Liver (tissue), 9 donors: ENCODE measurements around the gene FMN2. TPM values are rescaled to one million over a fixed set of nuclear protein-coding genes. Genes with fewer than 3 reads are reported as not detected.

Source experiments
- DNase-seq: peaks from one replicate; pipeline ENCODE4 v3.0.0-alpha.2; 2017; ENCODE audit warnings: low spot score
- H3K27ac ChIP-seq, 2 donors: one replicate each; pipeline ENCODE4 v1.7.0; 2013; ENCODE audit warnings: inconsistent platforms in 2 of 2, low read length in 2 of 2, control low read depth in 1 of 2, low read depth in 1 of 2, mild to moderate bottlenecking in 1 of 2
- H3K27me3 ChIP-seq, 4 donors: one replicate each; pipeline versions ENCODE4 v1.6.1 to v1.7.0; 2013; ENCODE audit warnings: low read length in 3 of 4, inconsistent platforms in 1 of 4, mild to moderate bottlenecking in 1 of 4, moderate library complexity in 1 of 4; ENCODE audit not compliant: control insufficient read depth in 4 of 4, insufficient read depth in 4 of 4
- H3K36me3 ChIP-seq, 4 donors: one replicate each; pipeline versions ENCODE4 v1.6.1 to v1.7.0; 2013; ENCODE audit warnings: low read length in 3 of 4, mild to moderate bottlenecking in 3 of 4, low read depth in 1 of 4, moderate library complexity in 1 of 4; ENCODE audit not compliant: control insufficient read depth in 4 of 4, insufficient read depth in 3 of 4
- H3K4me1 ChIP-seq, 4 donors: one replicate each; pipeline versions ENCODE4 v1.6.1 to v1.7.0; 2013; ENCODE audit warnings: low read length in 3 of 4, mild to moderate bottlenecking in 3 of 4, moderate library complexity in 1 of 4; ENCODE audit not compliant: control insufficient read depth in 4 of 4, insufficient read depth in 4 of 4
- H3K4me3 ChIP-seq, 3 donors: one replicate each; pipeline versions ENCODE4 v1.6.1 to v1.7.0; 2013; ENCODE audit warnings: low read length in 3 of 3, control low read depth in 1 of 3, low read depth in 1 of 3, mild to moderate bottlenecking in 1 of 3
- H3K9ac ChIP-seq, 2 donors: one replicate each; pipeline ENCODE4 v1.7.0; 2013; ENCODE audit warnings: low read length in 2 of 2, mild to moderate bottlenecking in 2 of 2, moderate library complexity in 2 of 2, control low read depth in 1 of 2, low read depth in 1 of 2
- H3K9me3 ChIP-seq, 4 donors: one replicate each; pipeline versions ENCODE4 v1.6.1 to v1.7.0; 2013; ENCODE audit warnings: low read length in 3 of 4; ENCODE audit not compliant: control insufficient read depth in 4 of 4
- EGR1 ChIP-seq, 2 donors: IDR thresholded peaks; 2 replicates each; pipeline ENCODE4 v1.6.1; 2016 to 2018; ENCODE audit warnings: antibody characterized with exemption in 2 of 2, low read depth in 2 of 2
- FOXA1 ChIP-seq: IDR thresholded peaks from 2 replicates; pipeline ENCODE4 v1.6.1; 2016; ENCODE audit warnings: antibody characterized with exemption
- FOXA2 ChIP-seq: IDR thresholded peaks from 2 replicates; pipeline ENCODE4 v1.6.1; 2016; ENCODE audit warnings: antibody characterized with exemption
- GABPA ChIP-seq, 2 donors: IDR thresholded peaks in 1 of 2; conservative IDR thresholded peaks in 1 of 2; 2 replicates each; pipeline ENCODE4 v1.6.1; 2016; ENCODE audit warnings: antibody characterized with exemption in 2 of 2, mild to moderate bottlenecking in 1 of 2, moderate library complexity in 1 of 2
- HNF4A ChIP-seq, 2 donors: conservative IDR thresholded peaks; 2 replicates each; pipeline ENCODE4 v1.6.1; 2016; ENCODE audit warnings: antibody characterized with exemption in 2 of 2, mild to moderate bottlenecking in 2 of 2
- HNF4G ChIP-seq: IDR thresholded peaks from 2 replicates; pipeline ENCODE4 v1.6.1; 2016; ENCODE audit warnings: antibody characterized with exemption
- NR2F2 ChIP-seq: IDR thresholded peaks from 2 replicates; pipeline ENCODE4 v1.6.1; 2016; ENCODE audit warnings: antibody characterized with exemption
- RAD21 ChIP-seq, 2 donors: IDR thresholded peaks; 2 replicates each; pipeline ENCODE4 v1.6.1; 2016; ENCODE audit warnings: antibody characterized with exemption in 2 of 2, mild to moderate bottlenecking in 2 of 2
- REST ChIP-seq: IDR thresholded peaks from 2 replicates; pipeline ENCODE4 v1.6.1; 2016; ENCODE audit warnings: antibody characterized with exemption, mild to moderate bottlenecking
- RXRA ChIP-seq, 2 donors: IDR thresholded peaks; 2 replicates each; pipeline ENCODE4 v1.6.1; 2017 to 2018; ENCODE audit warnings: antibody characterized with exemption in 2 of 2, mild to moderate bottlenecking in 1 of 2
- SP1 ChIP-seq: IDR thresholded peaks from 2 replicates; pipeline ENCODE4 v1.6.1; 2018; ENCODE audit warnings: antibody characterized with exemption, mild to moderate bottlenecking
- TAF1 ChIP-seq: conservative IDR thresholded peaks from 2 replicates; pipeline ENCODE4 v1.6.1; 2016; ENCODE audit warnings: antibody characterized with exemption, mild to moderate bottlenecking
- YY1 ChIP-seq: IDR thresholded peaks from 2 replicates; pipeline ENCODE4 v1.6.1; 2016; ENCODE audit warnings: antibody characterized with exemption, mild to moderate bottlenecking
- WGBS: extraction: QIAGEN DNeasy Blood & Tissue Kit; methylation state at CpG from one replicate; pipeline ENCODE4 v1.1.7; 2013; 5-methylcytosine and 5-hydroxymethylcytosine counted together
- polyA plus RNA-seq, 2 donors: library from polyadenylated mRNA; stranded (reverse) in 1 of 2; unstranded in 1 of 2; fragments of 200-250 nt in 1 of 2; fragments of >200 nt in 1 of 2; fragmentation: Nextera tagmentation in 1 of 2; extraction: Ambion mirVana in 1 of 2; gene quantifications; one replicate each; pipeline versions ENCODE4 v1.2.1 to v1.2.3, GENCODE V29; 2013 to 2015
- total RNA-seq, 2 donors: library from RNA; depleted of rRNA; stranded (reverse); fragments of >200 nt; gene quantifications; one replicate each; pipeline ENCODE4 v1.2.3, GENCODE V29; 2014
- TF ChIP-seq, protein P1 (sequence below): IDR thresholded peaks from 2 replicates; pipeline ENCODE4 v1.6.1; 2016; ENCODE audit warnings: antibody characterized with exemption
- TF ChIP-seq, protein P2 (sequence below): fragments of 150-350 bp; IDR thresholded peaks from 2 replicates; pipeline ENCODE4 v1.5.1; 2017; ENCODE audit warnings: improper control_type of control experiment, low read depth, low read length; ENCODE audit not compliant: missing input control
- donor health status: healthy.
- donor health status: healthy.
- donor health status: healthy.
- donor health status: healthy.
- donor health status: healthy.

FMN2 gene
- total and polyA plus RNA-seq, 4 donors = 0.17 TPM; not detected in 3

DNA sequence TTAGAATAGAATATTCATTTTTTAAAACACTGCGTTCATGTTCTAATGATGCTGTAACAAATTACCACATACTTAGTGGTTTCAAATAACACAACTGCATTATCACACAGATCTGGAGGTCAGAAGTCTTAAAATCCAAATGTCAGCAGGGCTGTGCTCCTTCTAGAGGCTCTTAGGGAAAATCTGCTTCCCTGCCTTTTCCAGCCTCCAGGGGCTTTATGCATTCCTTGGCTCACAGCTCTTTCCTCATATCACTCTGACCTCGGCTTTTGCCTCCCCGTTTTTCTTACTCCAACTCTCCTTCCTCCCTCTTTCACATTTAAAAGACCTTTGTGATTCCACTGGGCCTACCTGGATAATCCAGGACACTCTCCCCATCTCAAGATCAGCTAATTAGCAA, 18.6 kb upstream of the FMN2 start:
- H3K9me3 ChIP-seq = no peaks in the 10 kb centered on the region
- TF ChIP-seq FOXA2 (no peak), REST (no peak), RAD21 (IDR thresholded peaks at IDR 0.05) (no peak), SP1 (no peak), HNF4A (conservative IDR thresholded peaks at IDR 0.05) (no peak), NR2F2 (no peak), HNF4G (no peak)
- TF ChIP-seq, protein P1, sequence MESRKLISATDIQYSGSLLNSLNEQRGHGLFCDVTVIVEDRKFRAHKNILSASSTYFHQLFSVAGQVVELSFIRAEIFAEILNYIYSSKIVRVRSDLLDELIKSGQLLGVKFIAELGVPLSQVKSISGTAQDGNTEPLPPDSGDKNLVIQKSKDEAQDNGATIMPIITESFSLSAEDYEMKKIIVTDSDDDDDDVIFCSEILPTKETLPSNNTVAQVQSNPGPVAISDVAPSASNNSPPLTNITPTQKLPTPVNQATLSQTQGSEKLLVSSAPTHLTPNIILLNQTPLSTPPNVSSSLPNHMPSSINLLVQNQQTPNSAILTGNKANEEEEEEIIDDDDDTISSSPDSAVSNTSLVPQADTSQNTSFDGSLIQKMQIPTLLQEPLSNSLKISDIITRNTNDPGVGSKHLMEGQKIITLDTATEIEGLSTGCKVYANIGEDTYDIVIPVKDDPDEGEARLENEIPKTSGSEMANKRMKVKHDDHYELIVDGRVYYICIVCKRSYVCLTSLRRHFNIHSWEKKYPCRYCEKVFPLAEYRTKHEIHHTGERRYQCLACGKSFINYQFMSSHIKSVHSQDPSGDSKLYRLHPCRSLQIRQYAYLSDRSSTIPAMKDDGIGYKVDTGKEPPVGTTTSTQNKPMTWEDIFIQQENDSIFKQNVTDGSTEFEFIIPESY = no peak
- no peak for DNase-seq
- H3K9ac ChIP-seq = no peak overlapping the region
- 68% methylated on average over 3 of the region's 3 CpGs for WGBS
- H3K4me3 ChIP-seq = no peak overlapping the region
- H3K4me1 ChIP-seq = no peaks in the 10 kb centered on the region
- no peaks in the 10 kb centered on the region for H3K27me3 ChIP-seq
- H3K36me3 ChIP-seq = no peaks in the 10 kb centered on the region
- no peak overlapping the region for H3K27ac ChIP-seq

DNA sequence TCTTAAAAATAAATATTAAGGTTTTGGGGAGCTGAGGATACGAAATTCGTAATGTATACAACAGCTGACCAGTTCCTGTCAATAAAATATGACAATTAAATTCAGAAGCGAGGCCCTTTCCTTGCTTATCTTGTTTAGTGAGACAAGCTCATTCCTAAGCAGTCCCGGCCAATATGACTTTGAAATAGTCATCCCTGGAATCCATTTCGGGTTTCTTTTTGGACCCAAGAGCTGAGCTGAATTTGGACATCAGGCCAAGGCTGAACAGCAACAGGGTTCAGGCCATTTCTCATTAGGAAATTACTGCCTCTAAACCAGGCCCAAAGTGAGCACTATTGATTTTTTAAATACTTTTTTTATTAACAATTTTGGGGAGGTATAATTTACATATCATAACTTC, 17.3 kb upstream of the FMN2 start:
- DNase-seq = no peak
- no peak for TF ChIP-seq GABPA (IDR thresholded peaks at IDR 0.05 in 1 of 2, conservative IDR thresholded peaks at IDR 0.05 in 1 of 2)
- no peak for TF ChIP-seq RAD21 (IDR thresholded peaks at IDR 0.05)
- TF ChIP-seq FOXA1 = no peak
- H3K36me3 ChIP-seq = no peaks in the 10 kb centered on the region
- WGBS = 69% methylated on average over 5 of the region's 5 CpGs
- no peaks in the 10 kb centered on the region for H3K27me3 ChIP-seq
- no peak overlapping the region for H3K9ac ChIP-seq
- H3K4me1 ChIP-seq = no peaks in the 10 kb centered on the region
- H3K9me3 ChIP-seq = peaks cover 0 to 2% (median 0%) of the 10 kb centered on the region in 4 donors
- no peak overlapping the region for H3K4me3 ChIP-seq
- no peak overlapping the region for H3K27ac ChIP-seq

- no peak for DNase-seq
- Histone ChIP-seq H3K9ac (no peak overlapping the region), H3K4me3 (no peak overlapping the region)
- TF ChIP-seq REST = no peak
- TF ChIP-seq, protein P1 = no peak
- TF ChIP-seq GABPA (IDR thresholded peaks at IDR 0.05 in 1 of 2, conservative IDR thresholded peaks at IDR 0.05 in 1 of 2) = no peak
- no peak for TF ChIP-seq TAF1
- TF ChIP-seq, protein P2, sequence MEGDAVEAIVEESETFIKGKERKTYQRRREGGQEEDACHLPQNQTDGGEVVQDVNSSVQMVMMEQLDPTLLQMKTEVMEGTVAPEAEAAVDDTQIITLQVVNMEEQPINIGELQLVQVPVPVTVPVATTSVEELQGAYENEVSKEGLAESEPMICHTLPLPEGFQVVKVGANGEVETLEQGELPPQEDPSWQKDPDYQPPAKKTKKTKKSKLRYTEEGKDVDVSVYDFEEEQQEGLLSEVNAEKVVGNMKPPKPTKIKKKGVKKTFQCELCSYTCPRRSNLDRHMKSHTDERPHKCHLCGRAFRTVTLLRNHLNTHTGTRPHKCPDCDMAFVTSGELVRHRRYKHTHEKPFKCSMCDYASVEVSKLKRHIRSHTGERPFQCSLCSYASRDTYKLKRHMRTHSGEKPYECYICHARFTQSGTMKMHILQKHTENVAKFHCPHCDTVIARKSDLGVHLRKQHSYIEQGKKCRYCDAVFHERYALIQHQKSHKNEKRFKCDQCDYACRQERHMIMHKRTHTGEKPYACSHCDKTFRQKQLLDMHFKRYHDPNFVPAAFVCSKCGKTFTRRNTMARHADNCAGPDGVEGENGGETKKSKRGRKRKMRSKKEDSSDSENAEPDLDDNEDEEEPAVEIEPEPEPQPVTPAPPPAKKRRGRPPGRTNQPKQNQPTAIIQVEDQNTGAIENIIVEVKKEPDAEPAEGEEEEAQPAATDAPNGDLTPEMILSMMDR = no peak
- TF ChIP-seq FOXA2 = no peak
- TF ChIP-seq NR2F2 = no peak
- TF ChIP-seq EGR1 (IDR thresholded peaks at IDR 0.05; ENCODE audit: low read depth in 2 of 2) = no peak
- TF ChIP-seq SP1 = no peak
- TF ChIP-seq YY1 = no peak
- no peak for TF ChIP-seq RXRA (IDR thresholded peaks at IDR 0.05)
- TF ChIP-seq HNF4A (conservative IDR thresholded peaks at IDR 0.05) = no peak
These were observed 16.8 kb upstream of the FMN2 start for GRCh38 chr1:240074908-240075307.

More at GRCh38 chr1:240074908-240075307, 16.8 kb upstream of the FMN2 start:
- H3K27me3 ChIP-seq = no peaks in the 10 kb centered on the region
- no peaks in the 10 kb centered on the region for H3K36me3 ChIP-seq
- peaks cover 0 to 2% (median 0%) of the 10 kb centered on the region in 4 donors for H3K9me3 ChIP-seq
- no peaks in the 10 kb centered on the region for H3K4me1 ChIP-seq
- no peak overlapping the region for H3K27ac ChIP-seq
- WGBS = 62% methylated on average over 3 of the region's 3 CpGs
